GM23248 (cell line): ENCODE measurements around the gene PROCA1. TPM values are rescaled to one million over a fixed set of nuclear protein-coding genes. Genes with fewer than 3 reads are reported as not detected.

Source experiments
- DNase-seq: peaks from one replicate; pipeline ENCODE4 v3.0.0-alpha.2; 2015
- H2AFZ ChIP-seq: fragments of 200-600 bp; sonication (generic); 2 replicates; pipeline ENCODE4 v1.6.1; 2016; ENCODE audit warnings: antibody characterized with exemption
- H3F3A ChIP-seq: fragments of 200-600 bp; sonication (generic); 2 replicates; pipeline ENCODE4 v1.6.1; 2016; ENCODE audit warnings: mild to moderate bottlenecking, antibody characterized with exemption, mixed run types; ENCODE audit not compliant: insufficient read depth
- H3K27ac ChIP-seq: fragments of 200-600 bp; sonication (generic); 2 replicates; pipeline ENCODE4 v1.5.1; 2016; ENCODE audit warnings: mild to moderate bottlenecking
- H3K27me3 ChIP-seq: fragments of 200-600 bp; sonication (generic); replicated peaks from 2 replicates; pipeline ENCODE4 v1.6.1; 2016; ENCODE audit warnings: mild to moderate bottlenecking; ENCODE audit not compliant: insufficient read depth
- H3K36me3 ChIP-seq: fragments of 200-600 bp; sonication (generic); 2 replicates; pipeline ENCODE4 v1.6.1; 2016; ENCODE audit warnings: low read depth, mild to moderate bottlenecking
- H3K4me1 ChIP-seq: fragments of 200-600 bp; sonication (generic); 2 replicates; pipeline ENCODE4 v1.6.1; 2016; ENCODE audit warnings: mild to moderate bottlenecking; ENCODE audit not compliant: insufficient read depth
- H3K4me2 ChIP-seq: fragments of 200-600 bp; sonication (generic); one replicate; pipeline ENCODE4 v1.6.1; 2016; ENCODE audit warnings: mild to moderate bottlenecking; ENCODE audit not compliant: unreplicated experiment
- H3K4me3 ChIP-seq: fragments of 200-600 bp; sonication (generic); 2 replicates; pipeline ENCODE4 v1.5.1; 2016; ENCODE audit warnings: mild to moderate bottlenecking
- H3K79me2 ChIP-seq: fragments of 200-600 bp; sonication (generic); 2 replicates; pipeline ENCODE4 v1.6.1; 2016; ENCODE audit warnings: mild to moderate bottlenecking; ENCODE audit not compliant: insufficient read depth
- H3K9ac ChIP-seq: fragments of 200-600 bp; sonication (generic); 2 replicates; pipeline ENCODE4 v1.6.1; 2016; ENCODE audit warnings: mild to moderate bottlenecking
- H3K9me2 ChIP-seq: fragments of 200-600 bp; sonication (generic); 2 replicates; pipeline ENCODE4 v1.6.1; 2016; ENCODE audit warnings: mixed run types, mild to moderate bottlenecking, moderate library complexity; ENCODE audit not compliant: insufficient read depth
- H3K9me3 ChIP-seq: fragments of 200-600 bp; sonication (generic); one replicate; pipeline ENCODE4 v1.6.1; 2017; ENCODE audit warnings: low read depth
- H4K20me1 ChIP-seq: fragments of 200-600 bp; sonication (generic); 2 replicates; pipeline ENCODE4 v1.6.0; 2016; ENCODE audit not compliant: insufficient read depth
- EZH2 ChIP-seq: fragments of 200-600 bp; sonication (generic); IDR thresholded peaks from 2 replicates; pipeline ENCODE4 v1.6.1; 2018; ENCODE audit warnings: antibody characterized with exemption, mild to moderate bottlenecking; ENCODE audit not compliant: insufficient read depth, poor library complexity, severe bottlenecking
- EZH2phosphoT487 ChIP-seq: fragments of 200-600 bp; sonication (generic); IDR thresholded peaks from 2 replicates; pipeline ENCODE4 v1.6.1; 2018; ENCODE audit warnings: antibody characterized with exemption, moderate library complexity, mild to moderate bottlenecking, low read depth; ENCODE audit not compliant: insufficient read depth
- WGBS, 2 experiments: methylation state at CpG; one replicate each; pipeline ENCODE4 v1.1.6; 2015 to 2017; ENCODE audit warnings: low lambda C conversion rate in 2 of 2, low coverage in 1 of 2; ENCODE audit errors: missing lambda C conversion rate in 2 of 2; 5-methylcytosine and 5-hydroxymethylcytosine counted together
- in situ Hi-C: fragments of 300-500 bp; cut with MboI; formaldehyde crosslinking; loops from 2 replicates; pipeline ENCODE4 v1.15.0; 2020
- polyA plus RNA-seq: library from polyadenylated mRNA; unstranded; fragments of >200 nt; fragmentation: Nextera tagmentation; extraction: Ambion mirVana; gene quantifications from 2 replicates; pipeline ENCODE4 v1.2.1, GENCODE V29; 2016
- total RNA-seq: library from RNA; depleted of rRNA; stranded (reverse); fragments of >200 nt; shearing (Covaris generic); gene quantifications from 2 replicates; pipeline ENCODE4 v1.2.3, GENCODE V29; 2014

Gene PROCA1
- total and polyA plus RNA-seq, 2 experiments from 2014 or later, result 0.41 to 0.65 TPM

- no peaks in the 10 kb centered on the region for H3F3A ChIP-seq
- no peaks in the 10 kb centered on the region for H3K4me1 ChIP-seq
- H3K4me2 ChIP-seq, result no peak overlapping the region
- no peak for TF ChIP-seq EZH2phosphoT487
- no peak for TF ChIP-seq EZH2
- no peaks in the 10 kb centered on the region for H3K27me3 ChIP-seq
- no peaks in the 10 kb centered on the region for H3K79me2 ChIP-seq
- no peak overlapping the region for H2AFZ ChIP-seq
- 80 to 85% methylated on average over 10 of the region's 10 CpGs for WGBS, 2 experiments
- no peaks in the 10 kb centered on the region for H3K9me2 ChIP-seq
- DNase-seq, result no peak
- no peaks in the 10 kb centered on the region for H4K20me1 ChIP-seq
- H3K9ac ChIP-seq, result no peak overlapping the region
- H3K36me3 ChIP-seq, result no peaks in the 10 kb centered on the region
- H3K4me3 ChIP-seq, result no peak overlapping the region
- in situ Hi-C loops, result no loop called here
- H3K9me3 ChIP-seq, result no peaks in the 10 kb centered on the region
- H3K27ac ChIP-seq, result no peak overlapping the region
These were observed 23.1 kb upstream of the PROCA1 start for GRCh38 chr17:28734712-28735241.

GRCh38 chr17:28733346-28733745 is 21.7 kb upstream of the PROCA1 start:
- Histone ChIP-seq H2AFZ (no peak overlapping the region), H3K4me2 (no peak overlapping the region), H3K9ac (no peak overlapping the region), H3K9me2 (no peaks in the 10 kb centered on the region), H3K27ac (no peak overlapping the region), H3K36me3 (no peaks in the 10 kb centered on the region), H3K27me3 (no peaks in the 10 kb centered on the region), H3F3A (peaks cover 6% of the 10 kb centered on the region; the same call in 1 of the 2 replicates), H3K79me2 (no peaks in the 10 kb centered on the region), H4K20me1 (no peaks in the 10 kb centered on the region), H3K4me1 (no peaks in the 10 kb centered on the region), H3K9me3 (no peaks in the 10 kb centered on the region), H3K4me3 (no peak overlapping the region)
- TF ChIP-seq EZH2phosphoT487 (no peak), EZH2 (no peak)
- DNase-seq, result no peak
- WGBS, 2 experiments, result 90 to 100% methylated on average over 1 of the region's 1 CpG
- in situ Hi-C loops, result no loop called here

GRCh38 chr17:28729950-28730330 is 18.3 kb upstream of the PROCA1 start:
- Histone ChIP-seq H3K4me1 (0 out of 2 replicates have a peak, but pooled peaks cover 10% of the 10 kb centered on the region), H3K36me3 (no peaks in the 10 kb centered on the region), H3K27me3 (no peaks in the 10 kb centered on the region), H3F3A (peaks cover 11% of the 10 kb centered on the region), H2AFZ (no peak overlapping the region), H3K9me2 (no peaks in the 10 kb centered on the region), H3K27ac (no peak overlapping the region), H3K79me2 (no peaks in the 10 kb centered on the region), H3K4me3 (no peak overlapping the region), H3K4me2 (no peak overlapping the region), H4K20me1 (no peaks in the 10 kb centered on the region), H3K9ac (no peak overlapping the region), H3K9me3 (no peaks in the 10 kb centered on the region)
- TF ChIP-seq EZH2, result no peak
- TF ChIP-seq EZH2phosphoT487, result no peak
- in situ Hi-C loops, result no loop called here
- DNase-seq, result no peak
- WGBS, 2 experiments, result 84 to 87% methylated on average over 11 of the region's 11 CpGs

- Histone ChIP-seq H3K4me3 (peak within 1 kb of the TSS; percentile 74), H3K36me3 (0 out of 2 replicates have a peak, but pooled peaks cover 10% of the 10 kb centered on the region), H3K27ac (peak within 1 kb of the TSS; percentile 88), H3K9me3 (no peaks in the 10 kb centered on the region), H3K4me1 (peaks cover 22% of the 10 kb centered on the region), H3K9ac (peak within 1 kb of the TSS; percentile 86), H3K9me2 (no peaks in the 10 kb centered on the region), H3K4me2 (peak within 1 kb of the TSS; percentile 92), H3F3A (peaks cover 23% of the 10 kb centered on the region), H3K27me3 (no peaks in the 10 kb centered on the region), H2AFZ (peak within 1 kb of the TSS; percentile 89), H4K20me1 (no peaks in the 10 kb centered on the region), H3K79me2 (no peaks in the 10 kb centered on the region)
- in situ Hi-C loops, result no loop called here
- TF ChIP-seq EZH2, result no peak
- TF ChIP-seq EZH2phosphoT487, result no peak
- DNase-seq, result peak; percentile 98
- 0 to 1% methylated on average over 62 to 64 of the region's 64 CpGs for WGBS, 2 experiments
These were observed 16.9 kb upstream of the PROCA1 start, which contains the start of gene NEK8 for GRCh38 chr17:28728364-28729200. Gene NEK8 (plus strand): TSS chr17:28728788. CDS start chr17:28728814, 26 bp downstream.
